Measurements from ENCODE around the gene ONECUT2.

The ONECUT2 gene

DNA sequence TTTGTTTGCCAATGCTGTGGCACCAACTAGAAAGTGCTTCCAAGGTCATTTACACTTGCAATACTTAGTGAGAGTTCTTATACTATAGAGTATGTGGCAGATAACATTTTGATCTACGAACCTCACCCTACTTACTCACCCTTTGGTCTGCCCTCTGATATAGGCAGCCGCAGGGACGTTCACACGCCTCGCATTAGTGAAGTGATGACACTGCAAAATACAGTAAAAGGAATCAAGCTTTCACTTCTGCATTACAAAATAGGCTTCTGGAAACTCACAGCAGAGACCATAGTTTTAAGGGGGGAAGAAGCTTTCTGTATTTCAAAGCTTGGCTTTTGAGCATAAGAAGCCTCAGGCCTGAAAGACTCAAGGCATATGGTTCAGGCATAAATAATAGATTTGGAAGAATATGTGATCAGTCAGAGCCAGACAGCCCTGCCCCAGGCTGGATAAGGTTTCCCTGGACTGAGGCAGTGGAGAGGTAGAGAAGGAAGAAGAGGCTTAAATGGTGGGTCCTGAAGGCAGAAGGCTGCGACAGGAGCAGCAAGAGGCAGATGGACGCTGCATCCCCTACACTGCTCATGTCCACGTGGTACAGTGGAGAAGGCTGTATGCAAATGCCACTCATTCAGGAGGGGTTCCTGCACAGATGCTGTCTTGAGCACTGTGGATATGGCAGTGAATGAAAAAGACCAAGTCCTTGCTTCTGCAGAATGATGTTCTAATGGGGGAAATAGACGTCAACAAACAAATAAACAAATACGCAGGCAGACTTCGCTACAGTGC, 88.2 kb downstream of the ONECUT2 start:
- no peaks in the 10 kb centered on the region for H3K36me3 ChIP-seq (ENCODE audit: insufficient read depth, low read length)
- H3K4me1 ChIP-seq (ENCODE audit: insufficient read depth, low read length, poor library complexity, severe bottlenecking): no peaks in the 10 kb centered on the region
- no peak overlapping the region for H3K4me3 ChIP-seq (ENCODE audit: low read length, poor library complexity, severe bottlenecking)
- no peaks in the 10 kb centered on the region for H3F3A ChIP-seq (ENCODE audit: low read depth)
- H3K9me2 ChIP-seq (replicated peaks; ENCODE audit: low read depth, low read length): no peaks in the 10 kb centered on the region
- H3K9ac ChIP-seq (ENCODE audit: low read depth, low read length, poor library complexity, severe bottlenecking): no peak overlapping the region
- no peak overlapping the region for H3K4me2 ChIP-seq (ENCODE audit: low read depth, low read length, poor library complexity, severe bottlenecking)
- H2AFZ ChIP-seq (ENCODE audit: low read length): no peak overlapping the region
- H3K27me3 ChIP-seq (ENCODE audit: insufficient read depth, low read length, poor library complexity, severe bottlenecking): no peaks in the 10 kb centered on the region
- TF ChIP-seq EZH2phosphoT487 (IDR thresholded peaks at IDR 0.05; ENCODE audit: borderline replicate concordance): no peak
- TF ChIP-seq CTCF (conservative IDR thresholded peaks at IDR 0.05; ENCODE audit: low read length): no peak
- H4K20me1 ChIP-seq (ENCODE audit: insufficient read depth, low read length, poor library complexity, severe bottlenecking): no peaks in the 10 kb centered on the region
- no peaks in the 10 kb centered on the region for H3K79me2 ChIP-seq (ENCODE audit: insufficient read depth, low read length)
- H3K9me3 ChIP-seq (ENCODE audit: insufficient read depth, low read depth, low read length): no peaks in the 10 kb centered on the region

- no peak overlapping the region for H2AFZ ChIP-seq (ENCODE audit: low read length)
- no peak overlapping the region for H3K4me3 ChIP-seq (ENCODE audit: low read length, poor library complexity, severe bottlenecking)
- H3F3A ChIP-seq (ENCODE audit: low read depth): no peaks in the 10 kb centered on the region
- H4K20me1 ChIP-seq (ENCODE audit: insufficient read depth, low read length, poor library complexity, severe bottlenecking): no peaks in the 10 kb centered on the region
- H3K27me3 ChIP-seq (ENCODE audit: insufficient read depth, low read length, poor library complexity, severe bottlenecking): no peaks in the 10 kb centered on the region
- H3K9me3 ChIP-seq (ENCODE audit: insufficient read depth, low read depth, low read length): no peaks in the 10 kb centered on the region
- no peak overlapping the region for H3K9ac ChIP-seq (ENCODE audit: low read depth, low read length, poor library complexity, severe bottlenecking)
- H3K36me3 ChIP-seq (ENCODE audit: insufficient read depth, low read length): no peaks in the 10 kb centered on the region
- H3K4me1 ChIP-seq (ENCODE audit: insufficient read depth, low read length, poor library complexity, severe bottlenecking): no peaks in the 10 kb centered on the region
- no peak overlapping the region for H3K4me2 ChIP-seq (ENCODE audit: low read depth, low read length, poor library complexity, severe bottlenecking)
- TF ChIP-seq CTCF (conservative IDR thresholded peaks at IDR 0.05; ENCODE audit: low read length) (no peak), EZH2phosphoT487 (IDR thresholded peaks at IDR 0.05; ENCODE audit: borderline replicate concordance) (no peak)
- H3K9me2 ChIP-seq (replicated peaks; ENCODE audit: low read depth, low read length): no peaks in the 10 kb centered on the region
- no peaks in the 10 kb centered on the region for H3K79me2 ChIP-seq (ENCODE audit: insufficient read depth, low read length)
Observed at GRCh38 chr18:57527556-57528229, 92.5 kb downstream of the ONECUT2 start.

DNA sequence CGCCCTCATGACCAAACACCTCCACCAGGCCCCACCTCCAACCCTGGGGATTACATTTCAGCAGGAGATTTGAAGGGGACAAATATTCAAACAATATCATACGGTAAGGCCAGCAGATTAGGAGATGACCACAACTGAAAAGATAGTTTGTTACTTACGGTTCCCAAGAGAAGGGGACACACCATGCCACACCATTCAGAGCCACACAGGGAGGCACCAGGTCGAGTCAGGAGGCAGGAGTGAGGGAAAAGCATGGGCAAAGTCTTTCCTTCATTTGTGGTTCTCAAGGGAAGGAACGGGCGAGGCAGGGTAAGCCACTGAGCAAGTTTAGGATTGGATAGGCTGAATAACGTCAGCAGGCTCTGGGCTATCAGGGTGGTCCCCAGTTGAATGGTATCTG, 94.0 kb downstream of the ONECUT2 start:
- Histone ChIP-seq H3K36me3 (ENCODE audit: insufficient read depth, low read length) (no peaks in the 10 kb centered on the region), H4K20me1 (ENCODE audit: insufficient read depth, low read length, poor library complexity, severe bottlenecking) (no peaks in the 10 kb centered on the region), H3K9ac (ENCODE audit: low read depth, low read length, poor library complexity, severe bottlenecking) (no peak overlapping the region), H3K27me3 (ENCODE audit: insufficient read depth, low read length, poor library complexity, severe bottlenecking) (no peaks in the 10 kb centered on the region), H3K4me1 (ENCODE audit: insufficient read depth, low read length, poor library complexity, severe bottlenecking) (no peaks in the 10 kb centered on the region), H3K9me3 (ENCODE audit: insufficient read depth, low read depth, low read length) (no peaks in the 10 kb centered on the region), H3K79me2 (ENCODE audit: insufficient read depth, low read length) (no peaks in the 10 kb centered on the region), H3F3A (ENCODE audit: low read depth) (no peaks in the 10 kb centered on the region), H3K9me2 (replicated peaks; ENCODE audit: low read depth, low read length) (no peaks in the 10 kb centered on the region), H2AFZ (ENCODE audit: low read length) (no peak overlapping the region), H3K4me2 (ENCODE audit: low read depth, low read length, poor library complexity, severe bottlenecking) (no peak overlapping the region), H3K4me3 (ENCODE audit: low read length, poor library complexity, severe bottlenecking) (no peak overlapping the region)
- TF ChIP-seq CTCF (conservative IDR thresholded peaks at IDR 0.05; ENCODE audit: low read length) (no peak), EZH2phosphoT487 (IDR thresholded peaks at IDR 0.05; ENCODE audit: borderline replicate concordance) (no peak)
